WTC11 (cell line): ENCODE measurements around the gene CAVIN1. TPM values are rescaled to one million over a fixed set of nuclear protein-coding genes. Genes with fewer than 3 reads are reported as not detected.

Experiments
- ATAC-seq: fragments of 200-7000 bp; cut with Tn5 transposase; 2 replicates; pipeline ENCODE4 v1.10.0; 2021; ENCODE audit warnings: mild to moderate bottlenecking, moderate library complexity
- CTCF ChIA-PET: fragments of 300-600 bp; sonication (Branson Sonifier 250); formaldehyde crosslinking; loops from one replicate; lab custom pipeline; 2021; ENCODE audit warnings: antibody characterized with exemption; lab: Charles Lee
- POLR2A ChIA-PET: fragments of 350-600 bp; sonication (Branson Sonifier 250); formaldehyde crosslinking; loops from one replicate; lab custom pipeline; 2021; ENCODE audit warnings: antibody characterized with exemption; lab: Charles Lee
- DNase-seq: peaks from one replicate; pipeline ENCODE4 v3.0.0; 2021; ENCODE audit warnings: low spot score
- H3K27ac Mint-ChIP-seq: 2 replicates; pipeline ENCODE4 v1.8.0; 2021; ENCODE audit warnings: mixed read lengths
- H3K27me3 Mint-ChIP-seq: 2 replicates; pipeline ENCODE4 v1.8.0; 2021; ENCODE audit warnings: low read depth, mild to moderate bottlenecking, moderate library complexity, mixed read lengths
- H3K36me3 Mint-ChIP-seq: 2 replicates; pipeline ENCODE4 v1.8.0; 2021; ENCODE audit warnings: mixed read lengths
- H3K4me1 Mint-ChIP-seq: 2 replicates; pipeline ENCODE4 v1.8.0; 2022; ENCODE audit warnings: mixed read lengths
- H3K4me3 Mint-ChIP-seq: 2 replicates; pipeline ENCODE4 v1.8.0; 2021; ENCODE audit warnings: mild to moderate bottlenecking, moderate library complexity, mixed read lengths
- H3K9me3 Mint-ChIP-seq: 2 replicates; pipeline ENCODE4 v1.8.0; 2021; ENCODE audit warnings: mixed read lengths
- CBFB ChIP-seq: sonication (generic); formaldehyde crosslinking; IDR thresholded peaks from 2 replicates; pipeline ENCODE4 v1.8.1; 2022; ENCODE audit warnings: mild to moderate bottlenecking, low read depth, missing genetic modification reagents
- CREM ChIP-seq: sonication (generic); formaldehyde crosslinking; IDR thresholded peaks from 2 replicates; pipeline ENCODE4 v1.8.1; 2022; ENCODE audit warnings: mild to moderate bottlenecking, missing genetic modification reagents, moderate library complexity
- FOXJ3 ChIP-seq: sonication (generic); formaldehyde crosslinking; IDR thresholded peaks from 2 replicates; pipeline ENCODE4 v1.9.0; 2021; ENCODE audit warnings: missing genetic modification reagents, mild to moderate bottlenecking, borderline replicate concordance
- HMGA2 ChIP-seq: fragments of 250-450 bp; sonication (Bioruptor Pico); IDR thresholded peaks from 2 replicates; pipeline ENCODE4 v1.4.0; 2021; ENCODE audit warnings: mild to moderate bottlenecking, moderate library complexity
- NFATC4 ChIP-seq: fragments of 250-450 bp; sonication (Bioruptor Pico); IDR thresholded peaks from 2 replicates; pipeline ENCODE4 v1.9.0; 2021; ENCODE audit warnings: mild to moderate bottlenecking
- ZBTB21 ChIP-seq: sonication (generic); formaldehyde crosslinking; IDR thresholded peaks from 2 replicates; pipeline ENCODE4 v1.8.1; 2023; ENCODE audit warnings: mild to moderate bottlenecking, missing genetic modification reagents, borderline replicate concordance
- total RNA-seq: library from RNA; stranded (reverse); gene quantifications from 3 replicates; pipeline ENCODE4 v1.2.3, GENCODE V29; 2021
- TF ChIP-seq, protein P1 (sequence below): sonication (generic); formaldehyde crosslinking; conservative IDR thresholded peaks from 2 replicates; pipeline ENCODE4 v1.8.1; 2023; ENCODE audit warnings: mild to moderate bottlenecking, low read depth, missing genetic modification reagents, moderate library complexity
- TF ChIP-seq, protein P2 (sequence below): sonication (generic); formaldehyde crosslinking; IDR thresholded peaks from 2 replicates; pipeline ENCODE4 v1.8.0; 2023; ENCODE audit warnings: missing genetic modification reagents
- TF ChIP-seq, protein P3 (sequence below): sonication (generic); formaldehyde crosslinking; IDR thresholded peaks from 2 replicates; pipeline ENCODE4 v1.8.0; 2022; ENCODE audit warnings: mild to moderate bottlenecking, missing genetic modification reagents
- TF ChIP-seq, protein P4 (sequence below): fragments of 250-450 bp; sonication (Bioruptor Pico); IDR thresholded peaks from 2 replicates; pipeline ENCODE4 v1.9.0; 2021; ENCODE audit warnings: mild to moderate bottlenecking
- TF ChIP-seq, protein P5 (sequence below): sonication (generic); formaldehyde crosslinking; IDR thresholded peaks from 2 replicates; pipeline ENCODE4 v1.8.1; 2023; ENCODE audit warnings: mild to moderate bottlenecking, missing genetic modification reagents
- TF ChIP-seq, protein P6 (sequence below): sonication (generic); formaldehyde crosslinking; IDR thresholded peaks from 2 replicates; pipeline ENCODE4 v1.8.1; 2023; ENCODE audit warnings: mild to moderate bottlenecking, missing genetic modification reagents, moderate library complexity
- TF ChIP-seq, protein P7 (sequence below): sonication (generic); formaldehyde crosslinking; conservative IDR thresholded peaks from 2 replicates; pipeline ENCODE4 v1.8.1; 2022; ENCODE audit warnings: mild to moderate bottlenecking, missing genetic modification reagents
- TF ChIP-seq, protein P8 (sequence below): sonication (generic); formaldehyde crosslinking; IDR thresholded peaks from 2 replicates; pipeline ENCODE4 v1.8.1; 2022; ENCODE audit warnings: low read depth, missing genetic modification reagents, borderline replicate concordance

CAVIN1 gene
- total RNA-seq, 1 experiment from 2014 or later: 24.6 TPM

DNA sequence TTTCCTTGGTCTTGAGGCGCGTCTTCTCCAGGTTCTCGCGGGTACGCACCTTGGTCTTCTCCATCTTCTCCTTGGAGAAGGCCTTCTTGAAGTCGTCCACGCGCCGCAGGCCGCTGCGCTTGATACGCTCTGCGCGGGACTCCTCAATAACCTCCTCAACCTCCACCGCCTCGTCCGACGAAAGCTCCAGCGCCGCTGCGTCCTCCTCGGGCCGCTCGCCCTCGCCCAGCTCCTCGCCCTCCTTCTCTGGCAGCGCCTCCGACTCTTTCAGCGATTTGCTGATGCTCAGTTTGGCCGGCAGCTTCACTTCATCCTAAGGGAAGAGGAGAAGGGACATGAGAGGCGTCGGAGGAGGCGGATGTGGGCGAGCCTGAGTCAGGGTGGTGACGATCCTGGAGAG is 18.0 kb downstream of the CAVIN1 start:
- CTCF ChIA-PET: interaction anchor here (1.0 to 7.2 kb wide), 9 partner anchors 10 to 285 kb away, joined by 4 to 196 read pairs (median 10); partner anchors contain the start of genes CAVIN1 and KAT2A

DNA sequence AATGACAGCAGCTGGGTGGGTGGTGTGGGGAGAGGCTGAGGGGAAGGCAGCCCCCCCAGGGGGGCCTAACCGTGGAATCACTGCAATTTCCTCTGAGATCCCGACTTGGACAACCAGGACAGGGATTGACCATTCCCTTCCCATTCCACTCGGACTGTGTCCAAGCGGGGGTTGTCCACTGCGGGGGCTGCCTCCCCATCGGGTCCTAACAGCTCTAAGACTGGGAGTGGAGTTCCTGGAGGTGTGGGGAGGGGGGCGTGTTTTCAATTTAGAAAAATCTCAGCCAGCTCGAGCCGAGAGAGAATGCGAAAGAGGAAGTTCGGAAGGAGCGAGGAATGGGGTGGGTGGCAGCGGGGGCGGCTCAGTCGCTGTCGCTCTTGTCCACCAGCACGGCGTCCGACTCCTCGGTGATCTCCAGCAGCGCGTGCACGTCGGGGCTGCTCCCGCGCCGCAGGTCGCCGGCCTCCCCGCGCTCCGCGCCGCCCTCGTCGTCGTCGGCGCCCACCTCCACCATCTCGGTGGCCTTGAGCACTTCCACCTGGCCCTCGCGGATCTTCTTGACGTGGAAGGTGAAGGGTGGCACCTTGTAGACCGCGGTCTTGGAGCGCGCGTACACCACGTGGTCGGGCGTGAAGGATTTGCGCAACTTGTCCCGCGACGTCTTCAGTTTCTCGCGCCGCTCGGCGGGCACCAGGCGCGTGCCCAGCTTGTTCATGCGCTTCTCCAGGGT is 18.6 kb downstream of the CAVIN1 start:
- TF ChIP-seq, protein P1, sequence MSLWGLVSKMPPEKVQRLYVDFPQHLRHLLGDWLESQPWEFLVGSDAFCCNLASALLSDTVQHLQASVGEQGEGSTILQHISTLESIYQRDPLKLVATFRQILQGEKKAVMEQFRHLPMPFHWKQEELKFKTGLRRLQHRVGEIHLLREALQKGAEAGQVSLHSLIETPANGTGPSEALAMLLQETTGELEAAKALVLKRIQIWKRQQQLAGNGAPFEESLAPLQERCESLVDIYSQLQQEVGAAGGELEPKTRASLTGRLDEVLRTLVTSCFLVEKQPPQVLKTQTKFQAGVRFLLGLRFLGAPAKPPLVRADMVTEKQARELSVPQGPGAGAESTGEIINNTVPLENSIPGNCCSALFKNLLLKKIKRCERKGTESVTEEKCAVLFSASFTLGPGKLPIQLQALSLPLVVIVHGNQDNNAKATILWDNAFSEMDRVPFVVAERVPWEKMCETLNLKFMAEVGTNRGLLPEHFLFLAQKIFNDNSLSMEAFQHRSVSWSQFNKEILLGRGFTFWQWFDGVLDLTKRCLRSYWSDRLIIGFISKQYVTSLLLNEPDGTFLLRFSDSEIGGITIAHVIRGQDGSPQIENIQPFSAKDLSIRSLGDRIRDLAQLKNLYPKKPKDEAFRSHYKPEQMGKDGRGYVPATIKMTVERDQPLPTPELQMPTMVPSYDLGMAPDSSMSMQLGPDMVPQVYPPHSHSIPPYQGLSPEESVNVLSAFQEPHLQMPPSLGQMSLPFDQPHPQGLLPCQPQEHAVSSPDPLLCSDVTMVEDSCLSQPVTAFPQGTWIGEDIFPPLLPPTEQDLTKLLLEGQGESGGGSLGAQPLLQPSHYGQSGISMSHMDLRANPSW (CRISPR knock-in tag): no peak
- TF ChIP-seq FOXJ3 (CRISPR knock-in tag): no peak
- H3K27me3 Mint-ChIP-seq: no peaks in the 10 kb centered on the region; the same call in 1 of the 2 replicates
- CTCF ChIA-PET: interaction anchor here (1.0 to 7.2 kb wide), 4 partner anchors 18 to 91 kb away, joined by 4 to 196 read pairs (median 66); partner anchors contain the start of gene CAVIN1
- POLR2A ChIA-PET: no interaction called here
- no peaks in the 10 kb centered on the region for H3K9me3 Mint-ChIP-seq
- no peak for DNase-seq
- no peak overlapping the region for H3K27ac Mint-ChIP-seq
- no peak overlapping the region for H3K4me3 Mint-ChIP-seq
- peaks cover 56% of the 10 kb centered on the region for H3K4me1 Mint-ChIP-seq
- no peaks in the 10 kb centered on the region for H3K36me3 Mint-ChIP-seq
- ATAC-seq: no peak

More for the DNA sequence above, 18.0 kb downstream of the CAVIN1 start:
- DNase-seq: no peak
- Mint-ChIP-seq H3K4me1 (peaks cover 51% of the 10 kb centered on the region), H3K27me3 (no peaks in the 10 kb centered on the region; the same call in 1 of the 2 replicates), H3K9me3 (no peaks in the 10 kb centered on the region), H3K4me3 (no peak overlapping the region)
- POLR2A ChIA-PET: no interaction called here
- no peak for TF ChIP-seq FOXJ3 (CRISPR knock-in tag)
- TF ChIP-seq, protein P2, sequence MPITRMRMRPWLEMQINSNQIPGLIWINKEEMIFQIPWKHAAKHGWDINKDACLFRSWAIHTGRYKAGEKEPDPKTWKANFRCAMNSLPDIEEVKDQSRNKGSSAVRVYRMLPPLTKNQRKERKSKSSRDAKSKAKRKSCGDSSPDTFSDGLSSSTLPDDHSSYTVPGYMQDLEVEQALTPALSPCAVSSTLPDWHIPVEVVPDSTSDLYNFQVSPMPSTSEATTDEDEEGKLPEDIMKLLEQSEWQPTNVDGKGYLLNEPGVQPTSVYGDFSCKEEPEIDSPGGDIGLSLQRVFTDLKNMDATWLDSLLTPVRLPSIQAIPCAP (CRISPR knock-in tag): no peak
- TF ChIP-seq NFATC4: no peak
- TF ChIP-seq, protein P3, sequence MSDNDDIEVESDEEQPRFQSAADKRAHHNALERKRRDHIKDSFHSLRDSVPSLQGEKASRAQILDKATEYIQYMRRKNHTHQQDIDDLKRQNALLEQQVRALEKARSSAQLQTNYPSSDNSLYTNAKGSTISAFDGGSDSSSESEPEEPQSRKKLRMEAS (CRISPR knock-in tag): no peak
- TF ChIP-seq, protein P4, sequence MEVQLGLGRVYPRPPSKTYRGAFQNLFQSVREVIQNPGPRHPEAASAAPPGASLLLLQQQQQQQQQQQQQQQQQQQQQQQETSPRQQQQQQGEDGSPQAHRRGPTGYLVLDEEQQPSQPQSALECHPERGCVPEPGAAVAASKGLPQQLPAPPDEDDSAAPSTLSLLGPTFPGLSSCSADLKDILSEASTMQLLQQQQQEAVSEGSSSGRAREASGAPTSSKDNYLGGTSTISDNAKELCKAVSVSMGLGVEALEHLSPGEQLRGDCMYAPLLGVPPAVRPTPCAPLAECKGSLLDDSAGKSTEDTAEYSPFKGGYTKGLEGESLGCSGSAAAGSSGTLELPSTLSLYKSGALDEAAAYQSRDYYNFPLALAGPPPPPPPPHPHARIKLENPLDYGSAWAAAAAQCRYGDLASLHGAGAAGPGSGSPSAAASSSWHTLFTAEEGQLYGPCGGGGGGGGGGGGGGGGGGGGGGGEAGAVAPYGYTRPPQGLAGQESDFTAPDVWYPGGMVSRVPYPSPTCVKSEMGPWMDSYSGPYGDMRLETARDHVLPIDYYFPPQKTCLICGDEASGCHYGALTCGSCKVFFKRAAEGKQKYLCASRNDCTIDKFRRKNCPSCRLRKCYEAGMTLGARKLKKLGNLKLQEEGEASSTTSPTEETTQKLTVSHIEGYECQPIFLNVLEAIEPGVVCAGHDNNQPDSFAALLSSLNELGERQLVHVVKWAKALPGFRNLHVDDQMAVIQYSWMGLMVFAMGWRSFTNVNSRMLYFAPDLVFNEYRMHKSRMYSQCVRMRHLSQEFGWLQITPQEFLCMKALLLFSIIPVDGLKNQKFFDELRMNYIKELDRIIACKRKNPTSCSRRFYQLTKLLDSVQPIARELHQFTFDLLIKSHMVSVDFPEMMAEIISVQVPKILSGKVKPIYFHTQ: no peak
- TF ChIP-seq CREM: no peak
- no peak for TF ChIP-seq HMGA2 (CRISPR knock-in tag)
- TF ChIP-seq, protein P5, sequence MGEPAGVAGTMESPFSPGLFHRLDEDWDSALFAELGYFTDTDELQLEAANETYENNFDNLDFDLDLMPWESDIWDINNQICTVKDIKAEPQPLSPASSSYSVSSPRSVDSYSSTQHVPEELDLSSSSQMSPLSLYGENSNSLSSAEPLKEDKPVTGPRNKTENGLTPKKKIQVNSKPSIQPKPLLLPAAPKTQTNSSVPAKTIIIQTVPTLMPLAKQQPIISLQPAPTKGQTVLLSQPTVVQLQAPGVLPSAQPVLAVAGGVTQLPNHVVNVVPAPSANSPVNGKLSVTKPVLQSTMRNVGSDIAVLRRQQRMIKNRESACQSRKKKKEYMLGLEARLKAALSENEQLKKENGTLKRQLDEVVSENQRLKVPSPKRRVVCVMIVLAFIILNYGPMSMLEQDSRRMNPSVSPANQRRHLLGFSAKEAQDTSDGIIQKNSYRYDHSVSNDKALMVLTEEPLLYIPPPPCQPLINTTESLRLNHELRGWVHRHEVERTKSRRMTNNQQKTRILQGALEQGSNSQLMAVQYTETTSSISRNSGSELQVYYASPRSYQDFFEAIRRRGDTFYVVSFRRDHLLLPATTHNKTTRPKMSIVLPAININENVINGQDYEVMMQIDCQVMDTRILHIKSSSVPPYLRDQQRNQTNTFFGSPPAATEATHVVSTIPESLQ (CRISPR knock-in tag): no peak
- TF ChIP-seq, protein P6, sequence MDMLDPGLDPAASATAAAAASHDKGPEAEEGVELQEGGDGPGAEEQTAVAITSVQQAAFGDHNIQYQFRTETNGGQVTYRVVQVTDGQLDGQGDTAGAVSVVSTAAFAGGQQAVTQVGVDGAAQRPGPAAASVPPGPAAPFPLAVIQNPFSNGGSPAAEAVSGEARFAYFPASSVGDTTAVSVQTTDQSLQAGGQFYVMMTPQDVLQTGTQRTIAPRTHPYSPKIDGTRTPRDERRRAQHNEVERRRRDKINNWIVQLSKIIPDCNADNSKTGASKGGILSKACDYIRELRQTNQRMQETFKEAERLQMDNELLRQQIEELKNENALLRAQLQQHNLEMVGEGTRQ: no peak
- TF ChIP-seq, protein P7, sequence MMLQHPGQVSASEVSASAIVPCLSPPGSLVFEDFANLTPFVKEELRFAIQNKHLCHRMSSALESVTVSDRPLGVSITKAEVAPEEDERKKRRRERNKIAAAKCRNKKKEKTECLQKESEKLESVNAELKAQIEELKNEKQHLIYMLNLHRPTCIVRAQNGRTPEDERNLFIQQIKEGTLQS: no peak
- TF ChIP-seq ZBTB21 (CRISPR knock-in tag): no peak
- no peak for TF ChIP-seq CBFB (CRISPR knock-in tag)
- TF ChIP-seq, protein P8, sequence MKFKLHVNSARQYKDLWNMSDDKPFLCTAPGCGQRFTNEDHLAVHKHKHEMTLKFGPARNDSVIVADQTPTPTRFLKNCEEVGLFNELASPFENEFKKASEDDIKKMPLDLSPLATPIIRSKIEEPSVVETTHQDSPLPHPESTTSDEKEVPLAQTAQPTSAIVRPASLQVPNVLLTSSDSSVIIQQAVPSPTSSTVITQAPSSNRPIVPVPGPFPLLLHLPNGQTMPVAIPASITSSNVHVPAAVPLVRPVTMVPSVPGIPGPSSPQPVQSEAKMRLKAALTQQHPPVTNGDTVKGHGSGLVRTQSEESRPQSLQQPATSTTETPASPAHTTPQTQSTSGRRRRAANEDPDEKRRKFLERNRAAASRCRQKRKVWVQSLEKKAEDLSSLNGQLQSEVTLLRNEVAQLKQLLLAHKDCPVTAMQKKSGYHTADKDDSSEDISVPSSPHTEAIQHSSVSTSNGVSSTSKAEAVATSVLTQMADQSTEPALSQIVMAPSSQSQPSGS (CRISPR knock-in tag): no peak
- TF ChIP-seq, all 79 proteins: peak for 0
- no peak for ATAC-seq
- Mint-ChIP-seq H3K36me3 (no peaks in the 10 kb centered on the region), H3K27ac (no peak overlapping the region)
